NB4 (cell line): ENCODE results near the gene WNT10A.

ENCODE experiments used
- DNase-seq: peaks from one replicate; pipeline ENCODE4 v3.0.0; 2010; ENCODE audit warnings: low read depth
- H3K4me3 ChIP-seq: one replicate; pipeline ENCODE4 v1.5.1; 2011; ENCODE audit warnings: mild to moderate bottlenecking, low read depth, low read length, moderate library complexity
- MYC ChIP-seq: IDR thresholded peaks from 2 replicates; pipeline ENCODE4 v1.6.1; 2011; ENCODE audit warnings: low read depth, low read length
- POLR2A ChIP-seq: IDR thresholded peaks from 2 replicates; pipeline ENCODE4 v1.6.1; 2011; ENCODE audit warnings: mild to moderate bottlenecking; ENCODE audit not compliant: insufficient read length; ENCODE audit errors: extremely low read depth
- TF ChIP-seq, protein P1 (sequence below): IDR thresholded peaks from 2 replicates; pipeline ENCODE4 v1.6.1; 2011; ENCODE audit warnings: low read depth, low read length
- TF ChIP-seq, protein P2 (sequence below): IDR thresholded peaks from one replicate; pipeline ENCODE4 v1.5.1; 2012; ENCODE audit warnings: low read depth, low read length

The WNT10A gene

GRCh38 chr2:218894880-218895157, 14.2 kb downstream of the WNT10A start:
- DNase-seq = no peak
- H3K4me3 ChIP-seq = no peak overlapping the region
- no peak for TF ChIP-seq POLR2A
- no peak for TF ChIP-seq MYC
- TF ChIP-seq, protein P1, sequence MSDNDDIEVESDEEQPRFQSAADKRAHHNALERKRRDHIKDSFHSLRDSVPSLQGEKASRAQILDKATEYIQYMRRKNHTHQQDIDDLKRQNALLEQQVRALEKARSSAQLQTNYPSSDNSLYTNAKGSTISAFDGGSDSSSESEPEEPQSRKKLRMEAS = no peak

- TF ChIP-seq MYC (no peak), POLR2A (no peak)
- TF ChIP-seq, protein P1 = no peak
- TF ChIP-seq, protein P2, sequence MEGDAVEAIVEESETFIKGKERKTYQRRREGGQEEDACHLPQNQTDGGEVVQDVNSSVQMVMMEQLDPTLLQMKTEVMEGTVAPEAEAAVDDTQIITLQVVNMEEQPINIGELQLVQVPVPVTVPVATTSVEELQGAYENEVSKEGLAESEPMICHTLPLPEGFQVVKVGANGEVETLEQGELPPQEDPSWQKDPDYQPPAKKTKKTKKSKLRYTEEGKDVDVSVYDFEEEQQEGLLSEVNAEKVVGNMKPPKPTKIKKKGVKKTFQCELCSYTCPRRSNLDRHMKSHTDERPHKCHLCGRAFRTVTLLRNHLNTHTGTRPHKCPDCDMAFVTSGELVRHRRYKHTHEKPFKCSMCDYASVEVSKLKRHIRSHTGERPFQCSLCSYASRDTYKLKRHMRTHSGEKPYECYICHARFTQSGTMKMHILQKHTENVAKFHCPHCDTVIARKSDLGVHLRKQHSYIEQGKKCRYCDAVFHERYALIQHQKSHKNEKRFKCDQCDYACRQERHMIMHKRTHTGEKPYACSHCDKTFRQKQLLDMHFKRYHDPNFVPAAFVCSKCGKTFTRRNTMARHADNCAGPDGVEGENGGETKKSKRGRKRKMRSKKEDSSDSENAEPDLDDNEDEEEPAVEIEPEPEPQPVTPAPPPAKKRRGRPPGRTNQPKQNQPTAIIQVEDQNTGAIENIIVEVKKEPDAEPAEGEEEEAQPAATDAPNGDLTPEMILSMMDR = no peak
- no peak for DNase-seq
- H3K4me3 ChIP-seq = no peak overlapping the region
Measured at GRCh38 chr2:218895326-218895725, 14.7 kb downstream of the WNT10A start.

DNA sequence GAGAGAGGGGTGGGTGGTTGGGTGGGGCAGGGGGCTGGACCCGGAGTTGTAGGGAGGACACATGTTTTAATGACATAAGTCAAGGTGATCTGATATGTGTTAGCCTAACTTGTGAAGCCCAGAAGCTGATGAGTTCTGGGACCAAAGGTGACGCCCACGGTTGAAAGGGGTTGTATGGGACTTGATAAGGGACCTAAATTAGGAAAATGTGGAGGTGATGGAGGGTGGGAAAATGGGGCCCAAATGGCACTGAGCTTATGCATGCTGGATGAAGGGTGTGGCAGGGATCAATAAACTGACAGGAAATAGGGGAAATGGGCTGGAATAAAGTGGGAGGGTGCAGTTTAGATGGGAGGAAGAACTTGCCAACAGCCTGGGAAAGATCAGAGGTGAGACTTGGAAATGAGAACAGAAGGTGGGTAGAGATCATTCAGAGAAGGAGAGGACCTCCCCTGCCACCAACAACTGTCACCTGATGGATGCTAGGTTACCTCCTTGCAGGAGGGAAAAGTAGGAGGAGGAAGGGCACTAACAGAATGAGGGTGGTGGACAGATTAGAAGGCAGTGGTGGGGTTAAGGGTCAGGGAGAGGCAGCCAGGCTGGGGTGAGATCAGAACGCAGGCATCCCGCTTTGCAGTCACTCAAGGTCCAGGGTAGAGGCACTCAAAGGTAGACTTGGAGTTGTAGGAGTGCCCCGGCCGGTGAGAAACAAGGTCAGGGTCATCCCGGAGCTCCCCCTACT, 15.3 kb downstream of the WNT10A start:
- H3K4me3 ChIP-seq = no peak overlapping the region
- TF ChIP-seq, protein P2 = no peak
- TF ChIP-seq POLR2A = no peak
- no peak for TF ChIP-seq MYC
- TF ChIP-seq, protein P1 = no peak
- no peak for DNase-seq

DNA sequence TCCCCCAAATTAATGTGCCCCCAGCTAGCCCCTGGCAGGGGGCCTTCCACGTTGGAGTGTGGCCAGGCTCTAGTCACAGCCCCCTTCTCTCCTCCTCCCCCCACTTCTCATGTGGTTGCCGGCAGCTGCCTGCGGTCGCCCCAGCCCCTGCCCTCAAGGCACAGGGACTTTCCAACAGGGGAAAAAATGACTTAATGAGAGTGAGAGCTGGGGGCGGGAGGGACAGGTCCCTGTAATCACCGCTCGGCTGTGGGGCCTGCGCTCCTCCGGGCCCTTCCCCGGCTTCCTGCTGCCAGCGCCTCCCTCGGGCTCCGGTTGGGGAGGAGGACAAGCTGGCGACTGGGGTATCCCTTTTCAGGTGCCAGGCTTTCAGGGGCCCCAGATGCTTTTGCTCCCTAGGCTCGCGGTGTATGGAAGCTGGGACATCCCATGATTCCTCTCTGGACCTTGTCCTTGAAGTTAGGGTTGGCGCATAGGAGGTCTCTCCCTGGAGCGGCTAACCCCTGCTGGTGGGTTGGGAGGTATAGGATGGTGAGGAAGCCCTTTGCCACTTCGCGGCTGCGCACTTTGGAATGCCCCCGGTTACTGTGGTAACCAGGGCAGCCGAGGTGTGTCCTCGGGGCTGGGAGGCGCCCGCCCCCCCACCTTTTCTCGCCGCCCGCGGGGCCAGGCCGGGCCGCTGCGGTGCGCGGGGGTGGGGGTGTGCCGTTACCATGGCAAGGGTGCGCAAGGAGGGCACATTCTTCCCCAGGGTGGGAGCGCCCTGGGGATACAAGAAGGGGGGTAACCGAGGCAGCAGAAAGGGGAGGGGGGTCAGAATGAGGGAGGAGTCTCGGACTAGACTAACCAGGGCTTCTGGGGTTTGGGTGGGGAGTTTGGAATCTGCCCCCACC, 16.1 kb downstream of the WNT10A start:
- no peak overlapping the region for H3K4me3 ChIP-seq
- TF ChIP-seq, protein P2 = no peak
- TF ChIP-seq, protein P1 = peak; percentile 4; the same call in 1 of the 2 replicates
- peak; percentile 89 for DNase-seq

DNA sequence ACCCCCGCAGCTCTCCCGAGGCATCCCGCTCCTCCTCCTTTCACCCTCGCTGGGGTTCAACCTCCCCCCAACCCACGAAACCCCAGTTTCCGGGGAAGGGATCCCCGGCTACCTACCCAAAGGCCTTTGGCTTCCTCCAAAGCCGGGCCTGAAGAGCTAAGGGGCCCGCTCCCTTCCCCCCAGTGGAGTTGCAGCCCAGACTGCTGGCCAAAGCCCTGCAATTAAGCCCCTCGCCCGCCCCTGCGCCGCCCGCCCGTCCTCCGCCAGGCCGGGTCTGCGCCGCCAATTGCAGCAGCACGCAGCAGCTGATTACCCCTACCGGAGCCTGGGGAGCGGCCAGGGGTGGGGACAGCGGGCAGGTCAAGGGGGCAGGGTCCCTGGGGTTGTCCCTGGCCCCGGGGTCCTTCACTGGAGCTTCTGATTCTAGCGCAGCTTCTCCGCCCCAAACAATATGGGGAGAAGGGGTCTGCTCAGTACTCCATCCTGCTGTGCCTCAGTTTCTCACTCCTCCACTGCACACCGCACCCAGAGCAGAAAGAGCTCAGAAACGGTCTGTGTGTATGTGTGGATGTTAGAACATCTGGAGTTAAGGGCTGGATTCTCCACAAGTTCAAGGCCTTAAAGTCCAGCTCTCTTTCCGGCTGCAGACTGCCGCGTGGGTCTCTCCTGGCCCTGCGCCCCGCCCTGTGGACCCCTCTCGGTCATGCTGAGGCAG, 16.9 kb downstream of the WNT10A start:
- TF ChIP-seq, protein P2 = no peak
- TF ChIP-seq MYC (no peak), POLR2A (no peak)
- TF ChIP-seq, protein P1 = no peak
- no peak for DNase-seq
- H3K4me3 ChIP-seq = no peak overlapping the region
